ENCODE data around the gene F7.

DNA sequence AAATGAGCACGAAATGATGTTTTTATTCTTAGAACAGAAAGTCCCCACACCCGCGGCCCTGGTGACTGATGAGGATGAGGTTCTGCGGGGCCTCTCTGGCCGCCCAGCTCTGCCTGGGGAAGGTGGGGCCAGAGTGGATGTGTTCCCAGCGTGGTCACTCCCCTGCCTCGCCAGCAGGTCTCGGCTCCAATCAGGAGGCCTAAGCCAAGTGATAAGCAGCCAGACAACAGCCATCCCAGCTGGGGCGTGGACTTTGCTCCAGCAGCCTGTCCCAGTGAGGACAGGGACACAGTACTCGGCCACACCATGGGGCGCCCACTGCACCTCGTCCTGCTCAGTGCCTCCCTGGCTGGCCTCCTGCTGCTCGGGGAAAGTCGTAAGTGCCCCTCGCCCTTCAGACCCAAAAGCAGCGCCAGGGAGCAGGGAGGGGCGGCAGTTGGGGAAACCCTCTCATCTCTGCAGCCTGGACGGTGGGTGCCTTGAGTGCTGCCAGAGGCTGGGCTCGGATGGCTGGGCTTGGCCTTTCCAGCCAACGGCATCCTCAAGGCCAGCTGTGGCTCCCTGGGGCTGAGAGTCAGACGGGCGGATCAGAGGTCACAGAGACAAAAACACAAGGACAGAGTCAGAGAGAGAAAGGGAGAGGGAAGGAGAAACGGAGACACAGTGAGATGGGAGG, 17.1 kb downstream of the F7 start, which contains the start of gene F10:
- TF ChIP-seq EZH2 (IDR thresholded peaks at IDR 0.05) (no peak), POLR2AphosphoS5 (IDR thresholded peaks at IDR 0.05; ENCODE audit: borderline replicate concordance, low read depth, low read length) (no peak), FOXP2 (optimal IDR thresholded peaks at IDR 0.05; ENCODE audit: control extremely low read depth, extremely low read length, insufficient read depth) (no peak)
